Ovary (tissue), 3 donors: ENCODE results near the gene PDE3A.

Source experiments
- CTCF ChIP-seq, 3 donors: fragments of 450-650 bp in 2 of 3; fragments of 200-600 bp in 1 of 3; IDR thresholded peaks; one replicate each; pipeline versions ENCODE4 v1.5.1 to v1.8.0; 2016 to 2022; ENCODE audit warnings: antibody characterized with exemption in 3 of 3, mild to moderate bottlenecking in 1 of 3
- POLR2A ChIP-seq: fragments of 450-650 bp; IDR thresholded peaks from one replicate; pipeline ENCODE4 v1.6.1; 2017; ENCODE audit warnings: antibody characterized with exemption, mild to moderate bottlenecking, moderate library complexity
- donor health status: DM: no; HTN: no; CAD: no.

GRCh38 chr12:20524113-20524512 is 155.8 kb downstream of the PDE3A start:
- TF ChIP-seq CTCF (IDR thresholded peaks at IDR 0.05) (no peak), POLR2A (no peak)
